GM12875 (cell line): ENCODE results near the gene A1BG.

Experiments used
- H3K4me3 ChIP-seq: one replicate; pipeline ENCODE4 v1.5.1; 2011; ENCODE audit warnings: low read depth, low read length, control low read depth
- TF ChIP-seq, protein P1 (sequence below): IDR thresholded peaks from 2 replicates; pipeline ENCODE4 v1.5.1; 2011; ENCODE audit warnings: low read depth, mild to moderate bottlenecking, control low read depth, inconsistent platforms, low read length, moderate library complexity, borderline replicate concordance; ENCODE audit not compliant: insufficient read depth

A1BG gene

DNA sequence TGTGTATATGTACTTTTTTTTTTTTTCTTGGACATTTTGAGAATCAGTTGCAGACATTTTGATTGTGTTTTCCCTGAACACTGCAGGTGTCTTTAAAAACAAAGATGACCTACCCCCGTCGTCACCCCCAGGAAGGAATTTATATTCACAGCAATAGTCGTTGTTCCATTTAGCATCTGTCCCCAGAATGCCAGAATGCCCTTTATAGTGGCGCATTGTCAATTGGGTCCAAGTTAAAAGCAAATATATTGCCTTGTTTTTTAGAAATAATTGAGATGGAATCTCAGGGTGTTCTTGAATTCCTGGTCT, 40.4 kb upstream of the A1BG start:
- TF ChIP-seq, protein P1, sequence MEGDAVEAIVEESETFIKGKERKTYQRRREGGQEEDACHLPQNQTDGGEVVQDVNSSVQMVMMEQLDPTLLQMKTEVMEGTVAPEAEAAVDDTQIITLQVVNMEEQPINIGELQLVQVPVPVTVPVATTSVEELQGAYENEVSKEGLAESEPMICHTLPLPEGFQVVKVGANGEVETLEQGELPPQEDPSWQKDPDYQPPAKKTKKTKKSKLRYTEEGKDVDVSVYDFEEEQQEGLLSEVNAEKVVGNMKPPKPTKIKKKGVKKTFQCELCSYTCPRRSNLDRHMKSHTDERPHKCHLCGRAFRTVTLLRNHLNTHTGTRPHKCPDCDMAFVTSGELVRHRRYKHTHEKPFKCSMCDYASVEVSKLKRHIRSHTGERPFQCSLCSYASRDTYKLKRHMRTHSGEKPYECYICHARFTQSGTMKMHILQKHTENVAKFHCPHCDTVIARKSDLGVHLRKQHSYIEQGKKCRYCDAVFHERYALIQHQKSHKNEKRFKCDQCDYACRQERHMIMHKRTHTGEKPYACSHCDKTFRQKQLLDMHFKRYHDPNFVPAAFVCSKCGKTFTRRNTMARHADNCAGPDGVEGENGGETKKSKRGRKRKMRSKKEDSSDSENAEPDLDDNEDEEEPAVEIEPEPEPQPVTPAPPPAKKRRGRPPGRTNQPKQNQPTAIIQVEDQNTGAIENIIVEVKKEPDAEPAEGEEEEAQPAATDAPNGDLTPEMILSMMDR = no peak
- H3K4me3 ChIP-seq = no peak overlapping the region

DNA sequence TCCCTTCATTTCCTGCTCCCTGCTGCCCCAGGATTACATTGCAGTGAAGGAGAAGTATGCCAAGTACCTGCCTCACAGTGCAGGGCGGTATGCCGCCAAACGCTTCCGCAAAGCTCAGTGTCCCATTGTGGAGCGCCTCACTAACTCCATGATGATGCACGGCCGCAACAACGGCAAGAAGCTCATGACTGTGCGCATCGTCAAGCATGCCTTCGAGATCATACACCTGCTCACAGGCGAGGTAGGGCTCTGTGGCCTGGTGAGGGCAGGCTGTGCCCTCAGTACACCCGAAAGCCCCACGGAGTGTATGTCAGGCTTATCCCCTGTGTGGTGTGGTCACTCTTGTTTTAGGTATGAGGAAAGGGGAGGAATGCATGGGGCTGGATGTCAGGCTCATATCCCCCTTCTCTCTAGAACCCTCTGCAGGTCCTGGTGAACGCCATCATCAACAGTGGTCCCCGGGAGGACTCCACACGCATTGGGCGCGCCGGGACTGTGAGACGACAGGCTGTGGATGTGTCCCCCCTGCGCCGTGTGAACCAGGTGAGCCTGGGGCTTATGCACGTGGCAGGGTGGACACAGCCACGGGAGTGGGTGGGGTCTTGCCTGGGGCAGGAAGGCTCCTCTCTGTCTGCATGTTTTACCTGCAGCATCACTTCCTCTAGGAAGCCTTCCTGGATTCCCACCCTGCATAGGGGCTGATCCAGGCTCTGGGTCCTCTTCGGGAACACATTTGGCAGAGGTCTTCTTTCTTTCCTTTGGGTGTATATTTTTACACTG, 39.8 kb upstream of the A1BG start:
- no peak overlapping the region for H3K4me3 ChIP-seq
- TF ChIP-seq, protein P1 = no peak

DNA sequence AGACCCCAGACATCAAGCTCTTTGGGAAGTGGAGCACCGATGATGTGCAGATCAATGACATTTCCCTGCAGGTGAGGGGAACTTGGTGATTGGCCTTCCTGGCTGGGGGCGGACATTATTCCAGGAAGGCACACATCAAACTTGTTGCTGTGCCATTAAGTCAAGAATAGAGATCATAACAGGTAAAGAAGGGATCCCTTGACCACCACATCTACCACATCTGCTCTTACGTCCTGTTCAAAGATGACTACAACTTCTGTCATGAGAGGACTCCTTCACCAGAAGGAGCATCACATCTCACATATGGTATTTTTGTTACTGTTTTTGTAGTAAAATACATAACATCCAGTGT, 34.9 kb upstream of the A1BG start:
- peak overlapping the region; percentile 65 for H3K4me3 ChIP-seq
- TF ChIP-seq, protein P1 = no peak

DNA sequence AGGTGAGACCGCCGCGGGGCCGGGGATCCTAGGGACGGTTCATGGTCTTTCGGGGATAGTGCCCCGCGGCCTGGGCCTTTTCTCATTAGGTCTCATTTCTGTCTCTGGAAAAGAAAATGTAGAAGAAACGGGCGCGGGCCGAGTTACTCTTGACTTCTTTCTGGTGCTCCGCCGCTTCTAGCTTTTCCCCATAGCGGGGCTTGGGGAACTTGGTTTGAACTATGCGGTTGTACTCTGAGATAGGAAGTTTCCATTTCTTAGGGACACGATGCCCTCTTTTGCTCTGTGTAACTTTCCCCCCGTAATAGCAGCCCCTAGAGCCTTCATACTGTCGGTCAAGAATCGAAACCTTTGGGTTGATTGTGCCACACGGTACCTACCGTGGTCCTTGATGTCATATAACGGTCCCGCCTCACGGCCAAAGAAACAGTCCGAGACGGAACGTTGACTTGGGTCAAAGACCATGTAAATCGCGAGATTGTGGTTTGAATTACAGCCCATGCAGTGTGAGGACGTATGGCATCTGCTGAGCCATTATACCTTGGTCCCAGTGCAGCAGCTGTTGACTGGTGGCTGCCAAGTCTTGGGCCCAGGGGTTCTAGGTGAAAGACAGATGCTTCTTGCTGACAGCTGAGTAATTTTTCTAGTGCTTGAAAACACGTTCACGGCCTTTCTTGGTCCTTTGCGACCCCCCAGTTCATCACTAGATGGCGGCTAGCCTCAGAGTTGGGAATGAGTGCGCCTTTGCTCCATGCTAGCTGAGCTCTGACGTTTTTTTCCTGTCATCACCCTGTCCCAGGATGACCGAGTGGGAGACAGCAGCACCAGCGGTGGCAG, 34.3 kb upstream of the A1BG start:
- peak overlapping the region; percentile 65 for H3K4me3 ChIP-seq

DNA sequence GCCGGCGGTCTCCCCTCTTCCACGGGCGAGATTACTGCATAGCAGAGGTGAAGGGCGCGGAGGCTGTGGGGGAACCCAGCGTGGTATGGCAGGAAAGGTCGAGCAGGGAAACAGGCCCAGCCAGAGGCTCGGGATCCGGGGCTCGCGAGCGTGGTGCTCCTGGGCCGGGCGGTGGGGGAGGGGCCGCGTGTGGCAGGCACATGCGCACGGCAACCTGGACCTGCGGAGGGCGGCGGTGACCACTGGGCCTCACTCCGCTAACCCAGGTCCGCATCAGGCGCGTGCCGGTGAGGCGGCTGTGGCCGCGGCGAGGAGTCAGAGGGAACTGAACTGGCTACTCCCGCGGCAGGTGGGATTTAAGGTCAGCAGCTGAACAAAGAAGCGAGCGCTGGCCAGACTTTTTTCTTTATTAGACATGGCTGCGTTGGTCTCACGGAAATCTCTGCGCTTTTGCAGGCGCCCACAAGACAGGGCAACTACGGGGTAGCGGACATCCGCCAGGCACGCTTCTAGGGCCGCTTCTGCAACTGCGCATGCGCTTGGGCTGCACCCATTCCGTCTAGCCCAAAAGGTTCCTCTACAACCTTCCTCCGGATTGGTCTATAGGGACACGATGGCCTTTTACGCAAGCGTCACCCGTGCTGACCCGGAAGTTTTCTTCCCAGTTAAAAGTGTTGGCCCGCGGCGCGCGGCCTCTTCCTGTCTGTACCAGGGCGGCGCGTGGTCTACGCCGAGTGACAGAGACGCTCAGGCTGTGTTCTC, 33.5 kb upstream of the A1BG start, which contains the start of gene RPS5:
RPS5 (plus strand) TSS at position 694 of the 762 bp plus-strand sequence. CDS start 869 bp downstream, outside the sequence.
- H3K4me3 ChIP-seq = peak within 1 kb of the TSS; percentile 65
- TF ChIP-seq, protein P1 = no peak

More for the DNA sequence above, 34.3 kb upstream of the A1BG start:
- TF ChIP-seq, protein P1 = no peak

DNA sequence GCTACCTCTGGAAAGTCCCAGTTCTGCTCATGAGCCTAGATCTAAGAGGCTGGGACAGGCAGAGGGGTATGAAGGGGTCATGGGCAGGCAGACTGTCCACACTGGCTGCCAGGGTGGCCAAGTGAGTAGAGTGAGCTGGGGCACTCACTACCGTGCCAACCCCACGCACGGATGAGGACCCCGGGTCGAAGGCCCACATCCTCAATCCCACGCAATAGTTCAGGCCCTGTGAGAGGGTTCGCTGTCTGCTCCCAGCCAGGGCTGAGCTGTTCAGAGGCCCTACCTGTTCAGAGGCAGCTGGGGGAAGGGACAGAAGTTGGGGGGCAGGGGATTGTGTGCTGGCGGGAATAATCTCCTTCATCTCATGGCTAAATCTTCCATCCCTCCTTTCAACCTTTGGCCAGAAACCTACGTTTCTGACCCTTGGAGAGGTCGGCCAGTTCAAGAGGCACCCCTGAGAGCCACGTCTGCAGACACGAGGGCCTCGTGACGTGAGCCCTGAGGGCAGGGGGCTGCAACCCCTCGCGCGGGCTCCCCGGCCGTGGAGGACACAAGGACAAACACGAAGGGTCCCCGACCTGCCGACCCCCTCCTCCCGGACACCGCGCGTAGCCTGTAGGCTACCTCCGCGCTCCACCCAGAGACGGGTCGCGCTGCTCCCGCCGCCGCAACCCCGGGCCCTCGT, 32.7 kb upstream of the A1BG start:
- peak overlapping the region; percentile 65 for H3K4me3 ChIP-seq
- TF ChIP-seq, protein P1 = no peak
